ENCODE measurements around the gene LIF. TPM values are rescaled to one million over a fixed set of nuclear protein-coding genes. Genes with fewer than 3 reads are reported as not detected.

Gene LIF
- polyA plus RNA-seq, 2 donors: 0.54 to 1.0 TPM

DNA sequence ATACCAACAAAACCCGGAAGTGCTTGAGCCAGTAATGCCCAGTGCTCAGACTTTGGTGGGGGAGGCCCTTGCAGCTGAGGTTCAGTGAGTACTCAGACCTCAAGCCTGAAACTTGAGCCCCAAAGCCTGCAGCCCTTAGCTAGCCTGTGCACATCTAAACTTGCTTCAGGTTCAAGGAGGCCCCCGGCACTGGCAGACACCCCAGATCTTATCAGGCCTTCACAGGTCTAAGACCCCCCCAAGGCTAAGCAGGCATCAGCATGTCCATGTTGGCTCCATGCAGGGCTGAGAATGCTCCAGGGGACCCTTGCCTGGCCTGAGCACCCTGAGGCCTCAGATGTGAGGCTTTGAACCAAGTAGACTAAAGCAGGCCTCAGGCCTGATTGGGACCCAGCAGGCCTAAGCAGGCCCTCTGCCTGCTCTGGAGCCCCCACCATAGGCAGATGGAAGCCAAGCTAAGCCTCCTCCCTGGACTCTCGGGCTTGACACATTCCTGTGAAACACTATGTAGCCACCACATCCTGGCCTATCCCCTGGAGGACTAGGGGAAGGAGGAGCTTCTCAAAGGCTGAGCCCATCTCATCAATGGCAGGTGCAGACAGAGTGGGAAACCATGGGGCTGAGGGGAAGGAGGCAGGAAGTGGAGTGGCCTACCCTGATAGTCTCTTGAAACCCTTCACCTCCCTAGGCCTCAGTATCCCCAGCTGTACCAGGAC is 43.9 kb upstream of the LIF start:
- H3K9me3 ChIP-seq (ENCODE audit: control insufficient read depth in 2 of 2, insufficient read depth in 1 of 2, low read depth in 1 of 2, low read length in 1 of 2): no peaks in the 10 kb centered on the region
- H3K36me3 ChIP-seq (ENCODE audit: control insufficient read depth in 2 of 2, insufficient read depth in 2 of 2, low read length in 1 of 2): peaks cover 20 to 49% of the 10 kb centered on the region in 2 donors
- H3K27ac ChIP-seq (ENCODE audit: low read depth in 2 of 2, low read length in 1 of 2): peak overlapping the region; percentile 86 to 98
- WGBS, 2 donors: 20 to 28% methylated on average over 3 of the region's 3 CpGs
- H3K27me3 ChIP-seq (ENCODE audit: control insufficient read depth in 1 of 2, insufficient read depth in 2 of 2, low read length in 2 of 2): no peaks in the 10 kb centered on the region
- peak overlapping the region in 1 of 2 donors; percentile 89 for H3K4me3 ChIP-seq (ENCODE audit: low read depth in 1 of 2, low read length in 2 of 2)
- H3K4me1 ChIP-seq (ENCODE audit: control insufficient read depth in 2 of 2, insufficient read depth in 2 of 2, low read length in 1 of 2): peaks cover 6 to 45% of the 10 kb centered on the region in 2 donors

DNA sequence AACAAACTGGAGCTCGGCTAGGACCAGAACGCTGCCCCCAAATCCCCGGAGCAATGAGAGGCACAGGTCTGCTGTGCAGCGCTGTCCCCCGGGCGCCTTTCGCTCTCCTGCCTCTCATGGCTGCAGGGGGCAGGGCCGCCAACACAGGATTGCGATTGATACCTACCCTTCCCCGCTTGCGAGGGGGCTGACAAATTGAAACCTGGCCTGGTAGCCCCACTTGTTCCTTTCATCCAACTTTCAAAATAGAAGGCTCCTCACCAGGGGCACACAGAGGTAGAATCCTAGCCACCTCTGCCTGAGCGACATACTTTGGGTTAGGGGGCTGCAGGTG is 43.4 kb upstream of the LIF start:
- Histone ChIP-seq H3K9me3 (ENCODE audit: control insufficient read depth in 2 of 2, insufficient read depth in 1 of 2, low read depth in 1 of 2, low read length in 1 of 2) (no peaks in the 10 kb centered on the region), H3K4me3 (ENCODE audit: low read depth in 1 of 2, low read length in 2 of 2) (peak overlapping the region; percentile 26 to 89), H3K27me3 (ENCODE audit: control insufficient read depth in 1 of 2, insufficient read depth in 2 of 2, low read length in 2 of 2) (no peaks in the 10 kb centered on the region), H3K4me1 (ENCODE audit: control insufficient read depth in 2 of 2, insufficient read depth in 2 of 2, low read length in 1 of 2) (peaks cover 6 to 45% of the 10 kb centered on the region in 2 donors), H3K27ac (ENCODE audit: low read depth in 2 of 2, low read length in 1 of 2) (peak overlapping the region; percentile 86 to 98), H3K36me3 (ENCODE audit: control insufficient read depth in 2 of 2, insufficient read depth in 2 of 2, low read length in 1 of 2) (peaks cover 14 to 49% of the 10 kb centered on the region in 2 donors)
- WGBS, 2 donors: 10 to 19% methylated on average over 12 of the region's 12 CpGs

DNA sequence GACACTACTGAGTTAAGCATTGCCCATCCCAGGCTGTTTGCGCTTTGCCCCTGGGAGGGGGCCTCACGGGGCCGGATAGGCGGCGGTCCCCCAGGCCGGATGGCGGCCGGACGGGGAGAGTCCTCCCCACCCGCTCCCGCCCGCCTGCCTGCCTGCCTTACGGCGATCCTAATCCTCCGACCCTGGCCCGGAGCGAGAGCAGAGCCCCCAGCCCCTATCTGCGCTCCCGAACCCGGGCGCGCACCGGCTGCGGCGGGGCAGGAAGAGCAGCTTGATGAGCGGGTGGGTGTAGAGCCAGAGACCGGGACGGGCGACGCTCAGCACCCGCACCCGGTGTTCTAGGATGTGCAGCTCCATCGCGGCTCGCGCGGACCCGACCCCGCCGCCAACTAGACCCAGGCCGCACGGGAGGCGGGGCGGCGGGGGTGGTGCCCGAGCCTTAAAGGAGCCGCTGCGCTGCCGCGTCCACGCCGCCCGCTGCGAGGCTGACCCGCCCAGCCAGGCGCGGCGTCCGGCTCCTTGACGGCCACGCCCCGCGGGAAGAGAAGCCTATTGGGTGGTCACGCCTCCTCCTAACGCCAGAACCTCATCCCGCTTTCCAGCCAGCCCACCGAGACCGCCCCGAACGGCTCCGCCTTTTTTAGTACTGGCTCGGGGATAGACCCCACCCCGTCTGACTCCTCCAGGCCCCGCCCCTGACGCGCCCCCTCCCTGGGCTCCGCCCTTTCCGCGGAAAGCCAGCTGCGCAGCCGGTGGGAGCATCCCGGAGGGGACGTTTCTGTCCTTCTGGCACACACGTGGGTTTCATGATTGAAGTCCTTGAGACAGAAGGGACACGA is 42.8 kb upstream of the LIF start, which contains the start of gene CASTOR1:
CASTOR1 (minus strand) TSS at position 365 of the 839 bp plus-strand sequence; CDS start at position 357, 8 bp downstream.
- peaks cover 6 to 45% of the 10 kb centered on the region in 2 donors for H3K4me1 ChIP-seq (ENCODE audit: control insufficient read depth in 2 of 2, insufficient read depth in 2 of 2, low read length in 1 of 2)
- WGBS, 2 donors: 0% methylated on average over 69 to 85 of the region's 85 CpGs

DNA sequence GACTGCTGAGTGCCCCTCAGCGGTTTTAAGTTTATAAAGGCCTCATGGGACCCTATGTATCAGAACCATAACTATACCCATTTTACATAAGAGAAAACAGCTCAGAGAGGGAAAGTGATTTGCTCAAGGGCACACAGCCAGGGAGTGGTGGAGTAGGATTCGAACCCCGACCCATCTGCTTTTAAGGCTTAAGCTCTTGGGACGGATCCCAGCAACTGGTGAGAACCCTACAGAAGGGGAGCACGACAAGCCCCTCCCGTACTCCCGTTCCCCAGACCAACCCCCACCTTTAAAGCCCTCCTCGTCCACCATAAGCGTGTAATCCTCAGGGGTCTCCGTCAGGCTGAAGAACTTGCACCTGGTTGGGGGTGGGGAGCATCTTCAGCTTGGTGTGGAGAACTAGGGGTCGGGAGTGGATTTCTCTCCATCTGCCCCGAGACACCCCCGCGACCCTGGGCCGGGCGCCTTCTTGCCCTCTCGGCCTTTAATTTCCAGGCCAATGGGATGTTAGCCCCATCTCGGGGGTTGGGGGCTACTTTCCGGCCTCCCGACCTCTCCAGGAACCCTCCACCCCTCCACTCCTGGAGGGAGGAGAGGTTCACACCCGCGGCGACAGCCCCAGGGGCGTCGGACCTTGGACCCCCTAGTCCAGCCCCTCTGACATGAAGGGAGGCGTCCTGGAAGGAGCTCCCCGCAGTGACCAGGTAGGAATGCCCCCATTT is 42.0 kb upstream of the LIF start:
- no peaks in the 10 kb centered on the region for H3K9me3 ChIP-seq (ENCODE audit: control insufficient read depth in 2 of 2, insufficient read depth in 1 of 2, low read depth in 1 of 2, low read length in 1 of 2)

More for the DNA sequence above, 42.8 kb upstream of the LIF start, which contains the start of gene CASTOR1:
- H3K9me3 ChIP-seq (ENCODE audit: control insufficient read depth in 2 of 2, insufficient read depth in 1 of 2, low read depth in 1 of 2, low read length in 1 of 2): no peaks in the 10 kb centered on the region
- peak within 1 kb of the TSS; percentile 86 to 98 for H3K27ac ChIP-seq (ENCODE audit: low read depth in 2 of 2, low read length in 1 of 2)
- H3K36me3 ChIP-seq (ENCODE audit: control insufficient read depth in 2 of 2, insufficient read depth in 2 of 2, low read length in 1 of 2): peaks cover 11 to 49% of the 10 kb centered on the region in 2 donors
- H3K4me3 ChIP-seq (ENCODE audit: low read depth in 1 of 2, low read length in 2 of 2): peak within 1 kb of the TSS; percentile 57 to 89
- no peaks in the 10 kb centered on the region for H3K27me3 ChIP-seq (ENCODE audit: control insufficient read depth in 1 of 2, insufficient read depth in 2 of 2, low read length in 2 of 2)

DNA sequence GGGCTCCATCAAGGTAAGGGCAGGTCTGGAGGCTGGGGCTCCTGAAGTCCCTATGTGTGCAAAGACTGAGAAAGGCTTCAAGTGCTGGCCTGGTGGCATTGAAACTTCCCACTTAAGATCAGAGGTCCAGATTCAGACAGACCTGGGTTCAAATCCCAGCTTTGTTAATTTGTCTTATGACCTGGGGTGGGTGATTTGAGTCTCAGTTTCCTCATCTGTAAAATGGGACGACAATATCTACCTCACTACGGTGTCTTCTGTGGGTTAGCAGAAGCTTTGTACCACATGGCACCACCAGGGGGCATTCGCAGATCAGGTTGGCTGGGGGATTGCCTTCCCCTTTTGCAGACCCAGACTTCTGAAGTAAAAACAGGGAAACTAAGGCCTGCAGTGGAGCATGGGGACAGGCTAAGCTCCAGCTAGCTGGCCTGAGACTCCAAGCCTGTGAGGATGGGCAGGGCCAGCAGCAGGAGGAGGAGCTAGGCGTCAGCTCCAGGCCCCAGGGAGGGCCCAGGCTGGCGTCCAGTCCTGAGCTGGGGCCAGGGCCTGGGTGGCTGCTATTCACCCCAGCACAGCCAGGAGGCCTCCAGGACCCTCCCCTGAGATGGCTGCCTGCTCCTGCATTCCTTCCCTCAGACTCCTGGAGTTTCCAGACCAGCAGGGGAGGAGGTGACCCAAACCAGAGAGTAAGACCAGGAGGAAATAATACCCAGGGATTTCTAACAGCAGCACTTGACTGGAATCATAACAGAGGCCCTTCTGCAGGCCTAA is 41.3 kb upstream of the LIF start:
- Histone ChIP-seq H3K36me3 (ENCODE audit: control insufficient read depth in 2 of 2, insufficient read depth in 2 of 2, low read length in 1 of 2) (peaks cover 5 to 42% of the 10 kb centered on the region in 2 donors), H3K9me3 (ENCODE audit: control insufficient read depth in 2 of 2, insufficient read depth in 1 of 2, low read depth in 1 of 2, low read length in 1 of 2) (no peaks in the 10 kb centered on the region), H3K4me1 (ENCODE audit: control insufficient read depth in 2 of 2, insufficient read depth in 2 of 2, low read length in 1 of 2) (peaks cover 4 to 38% of the 10 kb centered on the region in 2 donors), H3K4me3 (ENCODE audit: low read depth in 1 of 2, low read length in 2 of 2) (peak overlapping the region; percentile 57 to 89), H3K27ac (ENCODE audit: low read depth in 2 of 2, low read length in 1 of 2) (peak overlapping the region; percentile 86 to 98), H3K27me3 (ENCODE audit: control insufficient read depth in 1 of 2, insufficient read depth in 2 of 2, low read length in 2 of 2) (no peaks in the 10 kb centered on the region)
- 12 to 14% methylated on average over 5 of the region's 5 CpGs for WGBS, 2 donors

More for the DNA sequence above, 42.0 kb upstream of the LIF start:
- Histone ChIP-seq H3K36me3 (ENCODE audit: control insufficient read depth in 2 of 2, insufficient read depth in 2 of 2, low read length in 1 of 2) (peaks cover 9 to 45% of the 10 kb centered on the region in 2 donors), H3K27ac (ENCODE audit: low read depth in 2 of 2, low read length in 1 of 2) (peak overlapping the region; percentile 86 to 98), H3K27me3 (ENCODE audit: control insufficient read depth in 1 of 2, insufficient read depth in 2 of 2, low read length in 2 of 2) (no peaks in the 10 kb centered on the region), H3K4me3 (ENCODE audit: low read depth in 1 of 2, low read length in 2 of 2) (peak overlapping the region; percentile 57 to 89), H3K4me1 (ENCODE audit: control insufficient read depth in 2 of 2, insufficient read depth in 2 of 2, low read length in 1 of 2) (peaks cover 4 to 42% of the 10 kb centered on the region in 2 donors)
- 8 to 10% methylated on average over 26 to 27 of the region's 27 CpGs for WGBS, 2 donors

DNA sequence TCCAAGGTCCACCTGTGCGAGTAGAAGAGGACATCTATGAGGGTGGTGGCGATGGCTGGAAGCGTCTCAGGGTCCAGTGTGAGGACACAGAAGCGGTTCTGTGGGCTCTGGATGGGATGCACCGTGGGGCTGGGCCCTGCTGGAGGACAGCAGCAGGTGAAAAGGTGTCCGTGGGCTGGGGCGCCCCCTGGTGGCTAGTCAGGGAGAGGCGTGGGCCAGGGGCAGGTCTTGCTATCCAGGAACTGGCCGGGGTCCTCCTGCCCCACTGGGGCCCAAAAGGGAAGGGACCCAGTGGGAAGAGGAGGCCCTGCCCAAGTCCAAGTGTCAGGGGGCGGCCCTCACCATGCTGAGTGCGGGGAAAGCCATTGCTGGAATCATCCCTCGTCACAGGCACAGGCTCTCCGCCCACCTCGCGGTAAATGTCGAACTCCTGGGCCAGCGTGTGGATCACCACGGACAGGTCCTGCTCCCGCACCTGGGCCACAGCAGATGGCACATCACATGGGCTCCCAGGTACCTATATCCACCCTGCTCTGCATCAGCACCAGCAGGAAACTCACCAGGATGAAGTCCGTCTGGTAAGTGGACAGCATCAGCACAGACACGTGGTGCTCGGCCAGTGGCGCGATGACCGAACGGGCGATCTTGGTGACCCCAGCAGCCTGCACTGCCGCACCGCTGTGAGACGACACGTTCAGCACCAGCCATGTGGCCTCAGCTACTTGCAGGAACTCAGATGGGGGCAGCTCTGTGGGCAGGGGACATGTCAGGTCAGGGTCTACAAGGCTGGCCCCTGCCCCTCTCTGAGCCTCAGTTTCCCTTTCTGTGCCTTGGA is 40.5 kb upstream of the LIF start:
- 54 to 57% methylated on average over 31 of the region's 31 CpGs for whole genome bisulfite sequencing, 2 donors
- Histone ChIP-seq H3K4me1 (ENCODE audit: control insufficient read depth in 2 of 2, insufficient read depth in 2 of 2, low read length in 1 of 2) (peaks cover 0 to 30% of the 10 kb centered on the region in 2 donors), H3K27ac (ENCODE audit: low read depth in 2 of 2, low read length in 1 of 2) (no peak overlapping the region), H3K9me3 (ENCODE audit: control insufficient read depth in 2 of 2, insufficient read depth in 1 of 2, low read depth in 1 of 2, low read length in 1 of 2) (no peaks in the 10 kb centered on the region), H3K36me3 (ENCODE audit: control insufficient read depth in 2 of 2, insufficient read depth in 2 of 2, low read length in 1 of 2) (peaks cover 4 to 36% of the 10 kb centered on the region in 2 donors), H3K27me3 (ENCODE audit: control insufficient read depth in 1 of 2, insufficient read depth in 2 of 2, low read length in 2 of 2) (no peaks in the 10 kb centered on the region), H3K4me3 (ENCODE audit: low read depth in 1 of 2, low read length in 2 of 2) (no peak overlapping the region)

DNA sequence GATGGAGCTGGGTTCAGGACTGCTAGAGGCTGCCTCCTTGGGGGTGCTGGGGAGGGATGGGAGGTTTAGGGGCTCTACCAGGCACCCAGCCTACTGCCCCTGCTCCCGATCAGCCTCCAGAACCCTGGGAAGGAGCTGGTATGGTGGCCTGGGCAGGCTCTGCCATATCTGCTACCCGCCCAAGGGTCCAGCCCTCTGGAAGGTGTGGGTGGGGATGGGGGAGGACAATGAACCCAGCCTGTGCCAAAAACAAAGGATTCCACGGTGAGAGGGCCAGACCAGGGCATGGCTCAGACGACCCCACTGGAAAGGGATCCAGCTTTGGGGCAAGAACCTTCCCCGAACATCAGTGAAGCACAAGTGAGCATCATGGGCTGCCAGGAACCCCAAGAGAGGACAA is 39.8 kb upstream of the LIF start:
- peaks cover 4 to 32% of the 10 kb centered on the region in 2 donors for H3K36me3 ChIP-seq (ENCODE audit: control insufficient read depth in 2 of 2, insufficient read depth in 2 of 2, low read length in 1 of 2)
- no peaks in the 10 kb centered on the region for H3K27me3 ChIP-seq (ENCODE audit: control insufficient read depth in 1 of 2, insufficient read depth in 2 of 2, low read length in 2 of 2)
- H3K9me3 ChIP-seq (ENCODE audit: control insufficient read depth in 2 of 2, insufficient read depth in 1 of 2, low read depth in 1 of 2, low read length in 1 of 2): no peaks in the 10 kb centered on the region
- peaks cover 0 to 24% of the 10 kb centered on the region in 2 donors for H3K4me1 ChIP-seq (ENCODE audit: control insufficient read depth in 2 of 2, insufficient read depth in 2 of 2, low read length in 1 of 2)
- H3K4me3 ChIP-seq (ENCODE audit: low read depth in 1 of 2, low read length in 2 of 2): no peak overlapping the region
- WGBS, 2 donors: 80 to 85% methylated on average over 5 of the region's 5 CpGs
- H3K27ac ChIP-seq (ENCODE audit: low read depth in 2 of 2, low read length in 1 of 2): no peak overlapping the region

DNA sequence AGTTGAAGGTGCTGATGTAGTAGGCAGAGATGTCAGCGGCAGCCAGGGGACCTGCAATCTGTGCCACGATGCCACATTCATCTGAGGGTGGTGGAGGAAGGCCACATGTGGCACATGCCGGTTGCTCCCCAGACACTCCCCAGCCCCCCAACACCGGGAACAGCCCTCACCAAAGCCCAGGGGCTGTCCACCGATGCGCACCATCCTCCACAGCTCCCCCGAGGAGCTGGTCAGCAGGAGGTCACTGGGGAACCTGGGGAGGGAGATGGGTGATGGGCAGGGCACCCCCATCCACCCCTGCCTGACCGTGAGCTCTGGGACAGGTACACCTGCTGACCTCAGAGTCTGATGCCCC is 39.3 kb upstream of the LIF start:
- Histone ChIP-seq H3K4me3 (ENCODE audit: low read depth in 1 of 2, low read length in 2 of 2) (no peak overlapping the region), H3K4me1 (ENCODE audit: control insufficient read depth in 2 of 2, insufficient read depth in 2 of 2, low read length in 1 of 2) (peaks cover 0 to 20% of the 10 kb centered on the region in 2 donors), H3K27me3 (ENCODE audit: control insufficient read depth in 1 of 2, insufficient read depth in 2 of 2, low read length in 2 of 2) (no peaks in the 10 kb centered on the region), H3K9me3 (ENCODE audit: control insufficient read depth in 2 of 2, insufficient read depth in 1 of 2, low read depth in 1 of 2, low read length in 1 of 2) (no peaks in the 10 kb centered on the region), H3K27ac (ENCODE audit: low read depth in 2 of 2, low read length in 1 of 2) (no peak overlapping the region), H3K36me3 (ENCODE audit: control insufficient read depth in 2 of 2, insufficient read depth in 2 of 2, low read length in 1 of 2) (peaks cover 4 to 32% of the 10 kb centered on the region in 2 donors)
- 80 to 89% methylated on average over 5 to 8 of the region's 8 CpGs for WGBS, 2 donors

Data from esophagus (tissue), 2 donors.